Measurements from ENCODE around the gene RCC2.
"Not testable (repeated sequence)": the region's sequence is repeated elsewhere in the genome, so short reads cannot be mapped to it uniquely, and the experiment has no call there.

The RCC2 gene

GRCh38 chr1:17463991-17464390 lies 24.5 kb upstream of the RCC2 start:
- DNase-seq (ENCODE audit: insufficient read length, low spot score) (no peak), FAIRE-seq (no peak)
- no peak for TF ChIP-seq POLR2A (IDR thresholded peaks at IDR 0.05; ENCODE audit: low read depth, low read length)

GRCh38 chr1:17462669-17463068 lies 23.2 kb upstream of the RCC2 start:
- DNase-seq (ENCODE audit: insufficient read length, low spot score), result no peak
- no peak for TF ChIP-seq POLR2A (IDR thresholded peaks at IDR 0.05; ENCODE audit: low read depth, low read length)
- no peak for FAIRE-seq

- DNase-seq (ENCODE audit: insufficient read length, low spot score) (peak; percentile 58), FAIRE-seq (no peak)
- no peak for TF ChIP-seq POLR2A (IDR thresholded peaks at IDR 0.05; ENCODE audit: low read depth, low read length)
These were observed 20.7 kb upstream of the RCC2 start for GRCh38 chr1:17460219-17460618.

GRCh38 chr1:17458794-17459193 lies 19.3 kb upstream of the RCC2 start:
- no peak for DNase-seq (ENCODE audit: insufficient read length, low spot score)
- TF ChIP-seq POLR2A (IDR thresholded peaks at IDR 0.05; ENCODE audit: low read depth, low read length), result no peak
- FAIRE-seq, result no peak

GRCh38 chr1:17452686-17453085 lies 13.2 kb upstream of the RCC2 start:
- FAIRE-seq, result no peak
- no peak for DNase-seq (ENCODE audit: insufficient read length, low spot score)
- no peak for TF ChIP-seq POLR2A (IDR thresholded peaks at IDR 0.05; ENCODE audit: low read depth, low read length)

- DNase-seq (ENCODE audit: insufficient read length, low spot score); FAIRE-seq: not testable (repeated sequence)
These were observed 12.7 kb upstream of the RCC2 start for GRCh38 chr1:17452203-17452602.

GRCh38 chr1:17451731-17452130 lies 12.3 kb upstream of the RCC2 start:
- DNase-seq (ENCODE audit: insufficient read length, low spot score) (no peak), FAIRE-seq (no peak)
- no peak for TF ChIP-seq POLR2A (IDR thresholded peaks at IDR 0.05; ENCODE audit: low read depth, low read length)

GRCh38 chr1:17447501-17447992 lies 8.1 kb upstream of the RCC2 start:
- DNase-seq (ENCODE audit: insufficient read length, low spot score), result no peak
- no peak for TF ChIP-seq POLR2A (IDR thresholded peaks at IDR 0.05; ENCODE audit: low read depth, low read length)
- no peak for FAIRE-seq

- no peak for FAIRE-seq
- no peak for TF ChIP-seq POLR2A (IDR thresholded peaks at IDR 0.05; ENCODE audit: low read depth, low read length)
These were observed 3.4 kb upstream of the RCC2 start for GRCh38 chr1:17442841-17443240.

GRCh38 chr1:17441993-17442357 lies 2.5 kb upstream of the RCC2 start:
- TF ChIP-seq POLR2A (IDR thresholded peaks at IDR 0.05; ENCODE audit: low read depth, low read length), result no peak
- FAIRE-seq (no peak), DNase-seq (ENCODE audit: insufficient read length, low spot score) (no peak)

More at GRCh38 chr1:17442841-17443240, 3.4 kb upstream of the RCC2 start:
- DNase-seq (ENCODE audit: insufficient read length, low spot score), result no peak

- no peak for DNase-seq (ENCODE audit: insufficient read length, low spot score)
- FAIRE-seq, result no peak
- no peak for TF ChIP-seq POLR2A (IDR thresholded peaks at IDR 0.05; ENCODE audit: low read depth, low read length)
These were observed 2.0 kb upstream of the RCC2 start for GRCh38 chr1:17441265-17441992.

GRCh38 chr1:17440827-17441168 lies 1.3 kb upstream of the RCC2 start:
- DNase-seq (ENCODE audit: insufficient read length, low spot score) (no peak), FAIRE-seq (no peak)
- TF ChIP-seq POLR2A (IDR thresholded peaks at IDR 0.05; ENCODE audit: low read depth, low read length), result no peak

- FAIRE-seq (no peak), DNase-seq (ENCODE audit: insufficient read length, low spot score) (no peak)
- no peak for TF ChIP-seq POLR2A (IDR thresholded peaks at IDR 0.05; ENCODE audit: low read depth, low read length)
These were observed 773 bp upstream of the RCC2 start for GRCh38 chr1:17440074-17440826.

GRCh38 chr1:17438318-17439249 lies 893 bp downstream of the RCC2 start:
- no peak for DNase-seq (ENCODE audit: insufficient read length, low spot score)
- no peak for FAIRE-seq
- TF ChIP-seq POLR2A (IDR thresholded peaks at IDR 0.05; ENCODE audit: low read depth, low read length), result peak; percentile 49; the same call in 1 of the 2 replicates
